HCT116 (cell line): ENCODE data around the gene AMBRA1. TPM values are rescaled to one million over a fixed set of nuclear protein-coding genes. Genes with fewer than 3 reads are reported as not detected.

ENCODE experiments used
- ATAC-seq: fragments of 200-7000 bp; cut with Tn5 transposase; 2 replicates; pipeline ENCODE4 v1.9.1; 2020; ENCODE audit warnings: mild to moderate bottlenecking, moderate library complexity
- BruUV-seq: library from RNA; stranded (reverse); fragments of 400-500 nt; replicated peaks from 2 replicates; lab custom pipeline; 2021; lab: Mats Ljungman, UMichigan
- CTCF ChIA-PET: fragments of 300-600 bp; sonication (Branson Sonifier 250); formaldehyde crosslinking; loops from one replicate; lab custom pipeline; 2021; ENCODE audit warnings: antibody characterized with exemption; lab: Charles Lee
- POLR2A ChIA-PET: fragments of 300-600, 350-600 bp; sonication (Branson Sonifier 250); formaldehyde crosslinking; loops from one replicate; lab custom pipeline; 2021; ENCODE audit warnings: antibody characterized with exemption; lab: Charles Lee
- RAD21 ChIA-PET, 2 experiments: fragments of 300-600 bp; sonication (Branson Sonifier 250); formaldehyde crosslinking; loops; one replicate each; lab custom pipeline; 2023; ENCODE audit warnings: low total read pairs in 2 of 2; ENCODE audit not compliant: uncharacterized antibody in 2 of 2, unreplicated experiment in 2 of 2, low non-redundant PET in 1 of 2; lab: Charles Lee
- DNase-seq: peaks from one replicate; pipeline ENCODE4 v3.0.0-alpha.2; 2010; ENCODE audit warnings: low read depth, low spot score
- H2AFZ ChIP-seq: fragments of 200-600 bp; shearing (Covaris generic), sonication (generic); 2 replicates; pipeline ENCODE4 v1.6.1; 2017; ENCODE audit warnings: low read depth, mixed run types, mixed read lengths, antibody characterized with exemption, low read length; ENCODE audit not compliant: poor library complexity, severe bottlenecking
- H3K27ac ChIP-seq: 2 replicates; pipeline ENCODE4 v1.5.1; 2012; ENCODE audit warnings: low read depth, low read length
- H3K27me3 ChIP-seq: fragments of 200-600 bp; sonication (generic); 2 replicates; pipeline ENCODE4 v1.6.1; 2016; ENCODE audit warnings: mixed run types, low read length, mixed read lengths; ENCODE audit not compliant: insufficient read depth
- H3K36me3 ChIP-seq, 2 experiments: fragments of 200-500 bp in 1 of 2; fragments of 200-600 bp in 1 of 2; sonication (Bioruptor generic) in 1 of 2; sonication (generic) in 1 of 2; 2 replicates each; pipeline versions ENCODE4 v1.5.1 to v1.6.1; 2014 to 2016; ENCODE audit warnings: low read length in 2 of 2, inconsistent platforms in 1 of 2, mixed read lengths in 1 of 2, mixed run types in 1 of 2; ENCODE audit not compliant: insufficient read depth in 2 of 2, control insufficient read depth in 1 of 2
- H3K4me1 ChIP-seq, 2 experiments: fragments of 200-600 bp in 1 of 2; sonication (generic) in 1 of 2; 2 replicates each; pipeline versions ENCODE4 v1.5.1 to v1.6.1; 2012 to 2017; ENCODE audit warnings: low read length in 2 of 2, inconsistent platforms in 1 of 2, mild to moderate bottlenecking in 1 of 2, mixed read lengths in 1 of 2, mixed run types in 1 of 2, moderate library complexity in 1 of 2; ENCODE audit not compliant: insufficient read depth in 2 of 2, control insufficient read depth in 1 of 2
- H3K4me2 ChIP-seq: fragments of 200-600 bp; sonication (generic); 2 replicates; pipeline ENCODE4 v1.6.1; 2017; ENCODE audit warnings: mixed run types, low read length, mixed read lengths
- H3K4me3 ChIP-seq, 2 experiments: fragments of 200-600 bp in 1 of 2; sonication (generic) in 1 of 2; replicated peaks in 1 of 2; 2 replicates each; pipeline ENCODE4 v1.5.1; 2011 to 2016; ENCODE audit warnings: low read length in 2 of 2, control low read depth in 1 of 2, low read depth in 1 of 2, mild to moderate bottlenecking in 1 of 2, mixed read lengths in 1 of 2, mixed run types in 1 of 2
- H3K79me2 ChIP-seq: fragments of 200-600 bp; sonication (generic); 2 replicates; pipeline ENCODE4 v1.6.1; 2017; ENCODE audit warnings: mild to moderate bottlenecking, mixed run types, low read length, moderate library complexity, mixed read lengths; ENCODE audit not compliant: insufficient read depth
- H3K9ac ChIP-seq: fragments of 200-600 bp; sonication (generic); 2 replicates; pipeline ENCODE4 v1.6.1; 2016; ENCODE audit warnings: low read length, mixed read lengths
- H3K9me2 ChIP-seq: fragments of 200-600 bp; sonication (generic), shearing (Covaris generic); 2 replicates; pipeline ENCODE4 v1.6.1; 2017; ENCODE audit warnings: mixed run types, mild to moderate bottlenecking, moderate library complexity; ENCODE audit not compliant: insufficient read depth
- H3K9me3 ChIP-seq, 2 experiments: fragments of 200-500 bp in 1 of 2; fragments of 200-600 bp in 1 of 2; sonication (Bioruptor generic) in 1 of 2; sonication (generic) in 1 of 2; 2 replicates each; pipeline ENCODE4 v1.6.1; 2014 to 2017; ENCODE audit warnings: low read length in 2 of 2, mixed read lengths in 2 of 2, inconsistent platforms in 1 of 2, low read depth in 1 of 2, mild to moderate bottlenecking in 1 of 2, mixed run types in 1 of 2, moderate library complexity in 1 of 2; ENCODE audit not compliant: control insufficient read depth in 1 of 2, insufficient read depth in 1 of 2
- H4K20me1 ChIP-seq: fragments of 200-600 bp; sonication (generic), shearing (Covaris generic); 2 replicates; pipeline ENCODE4 v1.6.1; 2017; ENCODE audit warnings: mixed run types, mild to moderate bottlenecking, moderate library complexity; ENCODE audit not compliant: insufficient read depth
- EGR1 ChIP-seq: IDR thresholded peaks from 2 replicates; pipeline ENCODE4 v1.6.1; 2012; ENCODE audit warnings: low read depth
- EZH2 ChIP-seq: fragments of 200-600 bp; sonication (generic); IDR thresholded peaks from 2 replicates; pipeline ENCODE4 v1.6.1; 2017; ENCODE audit warnings: antibody characterized with exemption, mixed run types
- EZH2phosphoT487 ChIP-seq: fragments of 200-600 bp; IDR thresholded peaks from 2 replicates; pipeline ENCODE4 v1.6.1; 2018; ENCODE audit warnings: antibody characterized with exemption, borderline replicate concordance
- FOSL1 ChIP-seq: IDR thresholded peaks from 2 replicates; pipeline ENCODE4 v1.6.1; 2012; ENCODE audit warnings: low read depth
- RAD21 ChIP-seq: IDR thresholded peaks from 2 replicates; pipeline ENCODE4 v1.6.1; 2012; ENCODE audit warnings: low read depth, mild to moderate bottlenecking
- SRF ChIP-seq: IDR thresholded peaks from 2 replicates; pipeline ENCODE4 v1.6.1; 2012; ENCODE audit warnings: low read depth
- TCF7L2 ChIP-seq: IDR thresholded peaks from 2 replicates; pipeline ENCODE4 v1.7.0; 2011; ENCODE audit warnings: borderline replicate concordance, inconsistent platforms; ENCODE audit not compliant: insufficient read depth, insufficient read length; ENCODE audit errors: extremely low read depth
- ZFX ChIP-seq: fragments of 450-650 bp; IDR thresholded peaks from 2 replicates; pipeline ENCODE4 v1.6.1; 2017
- ZNF274 ChIP-seq: fragments of 200-500 bp; sonication (Bioruptor generic); IDR thresholded peaks from 2 replicates; pipeline ENCODE4 v1.6.1; 2014; ENCODE audit warnings: mild to moderate bottlenecking, low read depth, low read length, inconsistent platforms
- intact Hi-C: fragments of 100-400 bp; cut with micrococcal nuclease; formaldehyde crosslinking; loops from 2 replicates; pipeline ENCODE4 v1.10.0; 2022
- total RNA-seq: library from RNA; stranded (reverse); gene quantifications from one replicate; pipeline ENCODE4 v1.2.1, GENCODE V29; 2021; ENCODE audit not compliant: unreplicated experiment
- TF ChIP-seq, protein P1 (sequence below), 3 experiments: fragments of 200-600 bp in 1 of 3; sonication (generic) in 1 of 3; IDR thresholded peaks in 2 of 3; conservative IDR thresholded peaks in 1 of 3; 2 replicates each; pipeline ENCODE4 v1.5.1; 2012 to 2017; ENCODE audit warnings: low read depth in 2 of 3, low read length in 2 of 3, antibody characterized with exemption in 1 of 3, borderline replicate concordance in 1 of 3, control low read depth in 1 of 3, mild to moderate bottlenecking in 1 of 3, mixed read lengths in 1 of 3, mixed run types in 1 of 3, moderate library complexity in 1 of 3; ENCODE audit not compliant: insufficient read depth in 1 of 3
- TF ChIP-seq, protein P2 (sequence below): IDR thresholded peaks from 2 replicates; pipeline ENCODE4 v1.6.1; 2011; ENCODE audit warnings: mild to moderate bottlenecking, low read length, moderate library complexity; ENCODE audit not compliant: insufficient replicate concordance; ENCODE audit errors: extremely low read depth
- TF ChIP-seq, protein P3 (sequence below): IDR thresholded peaks from 2 replicates; pipeline ENCODE4 v1.6.1; 2012

Gene AMBRA1
- total RNA-seq, 1 experiment from 2014 or later: 22.7 TPM

DNA sequence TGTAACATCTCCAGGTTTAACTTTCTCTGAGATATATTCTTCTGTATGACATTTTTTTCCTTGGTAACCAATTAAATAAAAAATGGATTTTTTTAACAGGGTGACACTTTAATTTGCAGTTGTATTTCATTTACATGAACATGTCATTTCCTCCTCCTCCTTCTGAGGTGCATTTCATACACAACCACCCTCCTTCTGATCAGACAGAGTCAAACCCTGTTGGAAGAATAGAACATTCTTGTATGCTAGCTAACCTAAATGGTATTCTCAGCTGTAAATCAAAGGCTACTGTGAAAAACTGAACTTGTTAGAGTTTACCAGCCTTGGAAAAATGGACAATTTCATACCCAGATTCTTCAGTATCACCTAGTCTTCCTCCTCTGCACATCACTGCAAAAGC, 149.5 kb downstream of the AMBRA1 start:
- intact Hi-C loops: no loop called here
- Histone ChIP-seq H3K27me3 (no peaks in the 10 kb centered on the region), H2AFZ (no peak overlapping the region), H3K79me2 (no peaks in the 10 kb centered on the region), H3K27ac (no peak overlapping the region), H3K9me2 (no peaks in the 10 kb centered on the region), H3K36me3 (no peaks in the 10 kb centered on the region), H3K9me3 (no peaks in the 10 kb centered on the region), H3K9ac (no peak overlapping the region), H4K20me1 (no peaks in the 10 kb centered on the region), H3K4me1 (no peaks in the 10 kb centered on the region), H3K4me2 (no peak overlapping the region), H3K4me3 (no peak overlapping the region)
- CTCF ChIA-PET: no interaction called here
- DNase-seq (no peak), ATAC-seq (no peak)
- RAD21 ChIA-PET: no interaction called here
- POLR2A ChIA-PET: no interaction called here
- TF ChIP-seq ZFX (no peak), EZH2 (no peak), FOSL1 (no peak), ZNF274 (no peak), TCF7L2 (no peak), SRF (no peak), EGR1 (no peak), RAD21 (no peak), EZH2phosphoT487 (no peak)
- TF ChIP-seq, protein P1, sequence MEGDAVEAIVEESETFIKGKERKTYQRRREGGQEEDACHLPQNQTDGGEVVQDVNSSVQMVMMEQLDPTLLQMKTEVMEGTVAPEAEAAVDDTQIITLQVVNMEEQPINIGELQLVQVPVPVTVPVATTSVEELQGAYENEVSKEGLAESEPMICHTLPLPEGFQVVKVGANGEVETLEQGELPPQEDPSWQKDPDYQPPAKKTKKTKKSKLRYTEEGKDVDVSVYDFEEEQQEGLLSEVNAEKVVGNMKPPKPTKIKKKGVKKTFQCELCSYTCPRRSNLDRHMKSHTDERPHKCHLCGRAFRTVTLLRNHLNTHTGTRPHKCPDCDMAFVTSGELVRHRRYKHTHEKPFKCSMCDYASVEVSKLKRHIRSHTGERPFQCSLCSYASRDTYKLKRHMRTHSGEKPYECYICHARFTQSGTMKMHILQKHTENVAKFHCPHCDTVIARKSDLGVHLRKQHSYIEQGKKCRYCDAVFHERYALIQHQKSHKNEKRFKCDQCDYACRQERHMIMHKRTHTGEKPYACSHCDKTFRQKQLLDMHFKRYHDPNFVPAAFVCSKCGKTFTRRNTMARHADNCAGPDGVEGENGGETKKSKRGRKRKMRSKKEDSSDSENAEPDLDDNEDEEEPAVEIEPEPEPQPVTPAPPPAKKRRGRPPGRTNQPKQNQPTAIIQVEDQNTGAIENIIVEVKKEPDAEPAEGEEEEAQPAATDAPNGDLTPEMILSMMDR (IDR thresholded peaks at IDR 0.05 in 2 of 3, conservative IDR thresholded peaks at IDR 0.05 in 1 of 3; ENCODE audit: borderline replicate concordance in 1 of 3, insufficient read depth in 1 of 3, low read depth in 2 of 3, low read length in 2 of 3): no peak
- TF ChIP-seq, protein P2, sequence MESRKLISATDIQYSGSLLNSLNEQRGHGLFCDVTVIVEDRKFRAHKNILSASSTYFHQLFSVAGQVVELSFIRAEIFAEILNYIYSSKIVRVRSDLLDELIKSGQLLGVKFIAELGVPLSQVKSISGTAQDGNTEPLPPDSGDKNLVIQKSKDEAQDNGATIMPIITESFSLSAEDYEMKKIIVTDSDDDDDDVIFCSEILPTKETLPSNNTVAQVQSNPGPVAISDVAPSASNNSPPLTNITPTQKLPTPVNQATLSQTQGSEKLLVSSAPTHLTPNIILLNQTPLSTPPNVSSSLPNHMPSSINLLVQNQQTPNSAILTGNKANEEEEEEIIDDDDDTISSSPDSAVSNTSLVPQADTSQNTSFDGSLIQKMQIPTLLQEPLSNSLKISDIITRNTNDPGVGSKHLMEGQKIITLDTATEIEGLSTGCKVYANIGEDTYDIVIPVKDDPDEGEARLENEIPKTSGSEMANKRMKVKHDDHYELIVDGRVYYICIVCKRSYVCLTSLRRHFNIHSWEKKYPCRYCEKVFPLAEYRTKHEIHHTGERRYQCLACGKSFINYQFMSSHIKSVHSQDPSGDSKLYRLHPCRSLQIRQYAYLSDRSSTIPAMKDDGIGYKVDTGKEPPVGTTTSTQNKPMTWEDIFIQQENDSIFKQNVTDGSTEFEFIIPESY: no peak
- TF ChIP-seq, protein P3, sequence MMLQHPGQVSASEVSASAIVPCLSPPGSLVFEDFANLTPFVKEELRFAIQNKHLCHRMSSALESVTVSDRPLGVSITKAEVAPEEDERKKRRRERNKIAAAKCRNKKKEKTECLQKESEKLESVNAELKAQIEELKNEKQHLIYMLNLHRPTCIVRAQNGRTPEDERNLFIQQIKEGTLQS: no peak
- BruUV-seq: no TSS peak
